ENCODE data around the gene ADGRE3. TPM values are rescaled to one million over a fixed set of nuclear protein-coding genes. Genes with fewer than 3 reads are reported as not detected.
"Not testable (repeated sequence)": the region's sequence is repeated elsewhere in the genome, so short reads cannot be mapped to it uniquely, and the experiment has no call there.

The ADGRE3 gene
- total RNA-seq, 2 donors from 2014 or later: not detected

DNA sequence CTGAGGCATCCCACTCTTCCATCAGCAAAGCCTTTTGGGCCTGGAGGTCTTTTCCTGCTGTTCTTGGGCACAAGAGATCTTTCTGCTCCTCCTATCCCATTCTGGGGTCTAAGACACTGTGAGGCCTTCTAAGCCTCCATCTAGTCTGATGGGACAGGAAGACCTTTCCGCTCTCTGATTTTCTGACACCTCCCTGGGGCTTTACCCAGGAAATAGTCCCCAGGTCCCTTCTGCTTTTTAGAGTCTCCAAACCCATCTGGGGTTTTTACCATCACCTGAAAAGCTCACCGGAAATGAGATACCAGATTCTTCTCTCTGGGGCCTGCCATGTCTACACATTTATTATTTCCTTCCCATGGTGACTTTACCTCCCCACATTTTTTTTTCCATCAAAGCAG is 70.7 kb downstream of the ADGRE3 start:
- Histone ChIP-seq H3K4me1 (ENCODE audit: control insufficient read depth in 1 of 2, low read depth in 2 of 2) (no peaks in the 10 kb centered on the region), H3K27me3 (replicated peaks; ENCODE audit: insufficient read depth) (no peaks in the 10 kb centered on the region), H3K27ac (no peak overlapping the region), H3K4me3 (no peak overlapping the region), H3K9me3 (no peaks in the 10 kb centered on the region), H3K36me3 (no peaks in the 10 kb centered on the region)
- DNase-seq (ENCODE audit: low spot score): no peak
- no peak for TF ChIP-seq CTCF (IDR thresholded peaks at IDR 0.05)
- ATAC-seq (ENCODE audit: insufficient number of reproducible peaks, low FRiP score, low read depth): no peak

DNA sequence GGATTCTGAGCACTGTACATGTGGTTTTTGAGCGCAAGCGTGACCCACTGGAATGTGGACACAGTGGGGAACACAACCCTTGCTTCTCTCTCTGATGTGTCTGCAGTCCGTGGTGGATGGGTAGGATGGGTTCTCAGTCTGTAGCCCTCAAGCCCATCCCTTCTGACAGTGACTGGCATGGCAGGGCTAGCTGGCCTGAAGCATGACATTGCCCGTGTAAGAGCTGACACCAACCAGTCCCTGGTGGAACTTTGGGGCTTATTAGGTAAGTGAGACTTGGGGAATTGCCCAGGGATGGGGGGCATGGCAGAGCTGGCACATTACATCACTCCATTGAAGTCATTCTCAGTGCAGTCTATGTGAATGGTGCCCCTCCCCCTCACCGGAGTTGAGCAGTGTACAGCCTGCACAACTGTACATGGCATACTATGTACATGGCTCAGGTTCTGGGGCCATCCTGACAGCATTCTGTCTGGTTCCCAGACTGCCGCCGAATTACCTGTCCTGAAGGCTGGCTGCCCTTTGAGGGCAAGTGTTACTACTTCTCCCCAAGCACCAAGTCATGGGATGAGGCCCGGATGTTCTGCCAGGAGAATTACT is 75.0 kb downstream of the ADGRE3 start:
- ATAC-seq (ENCODE audit: insufficient number of reproducible peaks, low FRiP score, low read depth) (no peak), DNase-seq (ENCODE audit: low spot score) (no peak)
- no peaks in the 10 kb centered on the region for H3K27me3 ChIP-seq (replicated peaks; ENCODE audit: insufficient read depth)
- H3K27ac ChIP-seq: no peak overlapping the region
- no peaks in the 10 kb centered on the region for H3K36me3 ChIP-seq
- H3K4me3 ChIP-seq: no peak overlapping the region
- TF ChIP-seq CTCF (IDR thresholded peaks at IDR 0.05): no peak
- H3K9me3 ChIP-seq: no peaks in the 10 kb centered on the region
- H3K4me1 ChIP-seq (ENCODE audit: control insufficient read depth in 1 of 2, low read depth in 2 of 2): no peaks in the 10 kb centered on the region

DNA sequence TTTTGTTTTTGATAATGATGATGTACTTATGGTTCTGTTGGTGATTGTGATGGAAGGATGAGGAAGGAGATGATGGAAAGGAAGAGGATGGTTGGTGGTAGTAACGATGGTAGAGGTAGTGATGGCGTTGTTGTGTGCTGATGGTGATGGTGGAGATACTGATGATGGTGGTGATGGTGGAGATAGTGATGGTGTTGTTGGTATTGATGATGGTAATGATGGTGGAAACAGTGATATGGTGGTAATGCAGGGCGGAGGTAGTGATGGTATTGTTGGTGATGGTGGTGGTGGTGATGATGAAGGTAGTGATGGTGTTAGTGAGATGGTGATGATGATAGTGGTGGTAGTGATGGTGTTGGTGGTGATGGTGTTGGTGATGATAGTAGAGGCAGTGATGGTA is 79.1 kb downstream of the ADGRE3 start:
- H3K4me1 ChIP-seq (ENCODE audit: control insufficient read depth in 1 of 2, low read depth in 2 of 2): no peaks in the 10 kb centered on the region
- H3K9me3 ChIP-seq: no peaks in the 10 kb centered on the region
- DNase-seq (ENCODE audit: low spot score) (no peak), ATAC-seq (ENCODE audit: insufficient number of reproducible peaks, low FRiP score, low read depth) (no peak)
- H3K36me3 ChIP-seq: no peaks in the 10 kb centered on the region
- H3K4me3 ChIP-seq: no peak overlapping the region
- no peak overlapping the region for H3K27ac ChIP-seq
- H3K27me3 ChIP-seq (replicated peaks; ENCODE audit: insufficient read depth): no peaks in the 10 kb centered on the region
- no peak for TF ChIP-seq CTCF (IDR thresholded peaks at IDR 0.05)

DNA sequence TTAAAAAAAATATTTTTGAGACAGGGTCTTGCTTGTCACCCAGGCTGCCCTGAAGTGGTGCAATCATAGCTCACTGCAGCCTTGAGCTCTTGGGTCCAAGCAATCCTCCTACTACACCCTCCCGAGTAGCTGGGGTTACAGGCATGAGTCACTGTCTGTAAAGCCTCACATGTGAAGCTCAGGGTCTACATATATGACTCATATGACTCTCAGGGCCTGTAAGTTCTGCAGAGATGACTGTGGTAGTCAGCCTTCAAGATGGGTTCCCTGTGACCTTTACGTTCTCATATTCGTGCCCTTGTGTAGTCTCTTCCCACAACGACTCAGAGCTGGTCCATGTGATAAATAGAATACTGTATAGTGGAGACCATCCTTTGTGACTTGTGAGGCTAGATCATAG is 85.2 kb downstream of the ADGRE3 start:
- not testable (repeated sequence) for H3K9me3 ChIP-seq; DNase-seq (ENCODE audit: low spot score); H3K4me3 ChIP-seq; H3K27me3 ChIP-seq (replicated peaks; ENCODE audit: insufficient read depth); H3K36me3 ChIP-seq; ATAC-seq (ENCODE audit: insufficient number of reproducible peaks, low FRiP score, low read depth); H3K27ac ChIP-seq; H3K4me1 ChIP-seq (ENCODE audit: control insufficient read depth in 1 of 2, low read depth in 2 of 2)

DNA sequence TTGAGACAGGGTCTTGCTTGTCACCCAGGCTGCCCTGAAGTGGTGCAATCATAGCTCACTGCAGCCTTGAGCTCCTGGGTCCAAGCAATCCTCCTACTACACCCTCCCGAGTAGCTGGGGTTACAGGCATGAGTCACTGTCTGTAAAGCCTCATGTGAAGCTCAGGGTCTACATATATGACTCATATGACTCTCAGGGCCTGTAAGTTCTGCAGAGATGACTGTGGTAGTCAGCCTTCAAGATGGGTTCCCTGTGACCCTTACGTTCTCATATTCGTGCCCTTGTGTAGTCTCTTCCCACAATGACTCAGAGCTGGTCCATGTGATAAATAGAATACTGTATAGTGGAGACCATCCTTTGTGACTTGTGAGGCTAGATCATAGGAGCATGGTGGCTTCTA is 89.5 kb downstream of the ADGRE3 start:
- ATAC-seq (ENCODE audit: insufficient number of reproducible peaks, low FRiP score, low read depth); H3K9me3 ChIP-seq; H3K4me3 ChIP-seq; DNase-seq (ENCODE audit: low spot score); H3K4me1 ChIP-seq (ENCODE audit: control insufficient read depth in 1 of 2, low read depth in 2 of 2); H3K27ac ChIP-seq; H3K27me3 ChIP-seq (replicated peaks; ENCODE audit: insufficient read depth); H3K36me3 ChIP-seq: not testable (repeated sequence)

GRCh38 chr19:14584372-14584771 is 90.3 kb downstream of the ADGRE3 start:
- not testable (repeated sequence) for H3K27ac ChIP-seq; H3K9me3 ChIP-seq; DNase-seq (ENCODE audit: low spot score); ATAC-seq (ENCODE audit: insufficient number of reproducible peaks, low FRiP score, low read depth); H3K4me3 ChIP-seq; H3K4me1 ChIP-seq (ENCODE audit: control insufficient read depth in 1 of 2, low read depth in 2 of 2); H3K27me3 ChIP-seq (replicated peaks; ENCODE audit: insufficient read depth); H3K36me3 ChIP-seq

- no peak for TF ChIP-seq CTCF (IDR thresholded peaks at IDR 0.05)
Observed at GRCh38 chr19:14582894-14583340, 91.7 kb downstream of the ADGRE3 start, which contains the start of gene CLEC17A. CLEC17A (plus strand) TSS chr19:14583084; CDS start chr19:14583161, 77 bp downstream.

More at GRCh38 chr19:14582894-14583340, 91.7 kb downstream of the ADGRE3 start, which contains the start of gene CLEC17A:
- H3K27me3 ChIP-seq (replicated peaks; ENCODE audit: insufficient read depth): no peaks in the 10 kb centered on the region
- H3K27ac ChIP-seq: no peak within 1 kb of the TSS
- no peaks in the 10 kb centered on the region for H3K9me3 ChIP-seq
- H3K36me3 ChIP-seq: no peaks in the 10 kb centered on the region
- ATAC-seq (ENCODE audit: insufficient number of reproducible peaks, low FRiP score, low read depth): no peak
- no peaks in the 10 kb centered on the region for H3K4me1 ChIP-seq (ENCODE audit: control insufficient read depth in 1 of 2, low read depth in 2 of 2)
- no peak for DNase-seq (ENCODE audit: low spot score)
- no peak within 1 kb of the TSS for H3K4me3 ChIP-seq

Measured in thoracic aorta (tissue), 2 donors.